GM12878 (cell line): ENCODE results near the gene SAYSD1.

ENCODE experiments used
- CREM ChIP-seq: IDR thresholded peaks from 2 replicates; pipeline ENCODE4 v1.6.1; 2014; ENCODE audit warnings: antibody characterized with exemption, low read depth
- EP300 ChIP-seq, 2 experiments: fragments of 150-350 bp in 1 of 2; IDR thresholded peaks; 2 replicates each; pipeline ENCODE4 v1.6.1; 2011 to 2012; ENCODE audit warnings: low read depth in 2 of 2, low read length in 2 of 2, borderline replicate concordance in 1 of 2, improper control_type of control experiment in 1 of 2, inconsistent platforms in 1 of 2; ENCODE audit not compliant: control insufficient read depth in 1 of 2
- HDAC6 ChIP-seq: fragments of 200-600 bp; sonication (generic); IDR thresholded peaks from one replicate; pipeline ENCODE4 v1.8.0; 2017; ENCODE audit warnings: antibody characterized with exemption; ENCODE audit not compliant: unreplicated experiment
- MEF2A ChIP-seq: IDR thresholded peaks from 2 replicates; pipeline ENCODE4 v1.6.1; 2011; ENCODE audit warnings: low read depth, mild to moderate bottlenecking, low read length, moderate library complexity; ENCODE audit not compliant: insufficient read depth
- MTA3 ChIP-seq: IDR thresholded peaks from 2 replicates; pipeline ENCODE4 v1.6.1; 2012; ENCODE audit warnings: low read length, inconsistent platforms, borderline replicate concordance
- PML ChIP-seq: IDR thresholded peaks from 2 replicates; pipeline ENCODE4 v1.6.1; 2012; ENCODE audit warnings: low read length, inconsistent platforms
- POLR2A ChIP-seq: IDR thresholded peaks from 2 replicates; pipeline ENCODE4 v1.6.1; 2011; ENCODE audit warnings: low read depth, mild to moderate bottlenecking, low read length
- SMC3 ChIP-seq: IDR thresholded peaks from 2 replicates; pipeline ENCODE4 v1.6.1; 2011; ENCODE audit warnings: low read length, improper control_type of control experiment, borderline replicate concordance
- TAF1 ChIP-seq: IDR thresholded peaks from 2 replicates; pipeline ENCODE4 v1.6.1; 2011; ENCODE audit warnings: mild to moderate bottlenecking, low read depth, low read length, borderline replicate concordance
- TCF12 ChIP-seq: IDR thresholded peaks from 2 replicates; pipeline ENCODE4 v1.6.1; 2011; ENCODE audit warnings: low read depth, mild to moderate bottlenecking, low read length
- ZNF274 ChIP-seq: IDR thresholded peaks from one replicate; pipeline ENCODE4 v1.8.0; 2011; ENCODE audit not compliant: insufficient read length, insufficient read depth
- ZNF384 ChIP-seq: IDR thresholded peaks from 2 replicates; pipeline ENCODE4 v1.6.1; 2012; ENCODE audit warnings: low read depth, mild to moderate bottlenecking, low read length, improper control_type of control experiment, borderline replicate concordance
- ZNF687 ChIP-seq: fragments of 450-650 bp; IDR thresholded peaks from 2 replicates; pipeline ENCODE4 v1.6.1; 2017; ENCODE audit warnings: mild to moderate bottlenecking, moderate library complexity
- TF ChIP-seq, protein P1 (sequence below), 3 experiments: IDR thresholded peaks in 2 of 3; conservative IDR thresholded peaks in 1 of 3; 2 replicates each; pipeline ENCODE4 v1.5.1; 2011; ENCODE audit warnings: low read depth in 3 of 3, low read length in 3 of 3, mild to moderate bottlenecking in 3 of 3, control low read depth in 2 of 3, moderate library complexity in 2 of 3, inconsistent platforms in 1 of 3, mixed read lengths in 1 of 3; ENCODE audit not compliant: control insufficient read depth in 2 of 3, insufficient read depth in 1 of 3; ENCODE audit errors: extremely low read depth in 1 of 3

DNA sequence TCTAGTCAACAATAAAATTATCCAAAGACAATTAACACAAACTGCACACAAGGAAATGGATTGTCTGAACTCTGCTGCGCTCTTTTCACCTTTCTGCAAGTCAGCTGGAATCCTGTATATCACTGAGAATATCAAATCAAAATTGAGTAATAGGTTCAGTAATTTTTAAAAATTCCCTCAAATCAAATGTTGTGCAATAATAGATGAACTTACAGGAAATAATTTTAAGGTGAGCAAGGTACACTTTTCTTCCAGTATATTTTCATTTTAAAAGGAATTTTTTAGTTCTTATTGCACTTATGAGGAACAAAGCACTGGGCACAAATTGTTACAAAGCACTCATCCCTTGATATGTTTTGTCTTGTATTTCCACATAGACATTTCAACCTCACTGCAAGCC lies 1.2 kb downstream of the SAYSD1 start:
- TF ChIP-seq HDAC6 (no peak), ZNF274 (no peak), TCF12 (no peak), TAF1 (no peak), MTA3 (no peak), PML (no peak), POLR2A (no peak), CREM (no peak), ZNF384 (no peak), SMC3 (no peak), ZNF687 (no peak), MEF2A (no peak), EP300 (IDR thresholded peaks at IDR 0.05; ENCODE audit: borderline replicate concordance in 1 of 2, control insufficient read depth in 1 of 2, low read depth in 2 of 2, low read length in 2 of 2) (no peak)
- TF ChIP-seq, protein P1, sequence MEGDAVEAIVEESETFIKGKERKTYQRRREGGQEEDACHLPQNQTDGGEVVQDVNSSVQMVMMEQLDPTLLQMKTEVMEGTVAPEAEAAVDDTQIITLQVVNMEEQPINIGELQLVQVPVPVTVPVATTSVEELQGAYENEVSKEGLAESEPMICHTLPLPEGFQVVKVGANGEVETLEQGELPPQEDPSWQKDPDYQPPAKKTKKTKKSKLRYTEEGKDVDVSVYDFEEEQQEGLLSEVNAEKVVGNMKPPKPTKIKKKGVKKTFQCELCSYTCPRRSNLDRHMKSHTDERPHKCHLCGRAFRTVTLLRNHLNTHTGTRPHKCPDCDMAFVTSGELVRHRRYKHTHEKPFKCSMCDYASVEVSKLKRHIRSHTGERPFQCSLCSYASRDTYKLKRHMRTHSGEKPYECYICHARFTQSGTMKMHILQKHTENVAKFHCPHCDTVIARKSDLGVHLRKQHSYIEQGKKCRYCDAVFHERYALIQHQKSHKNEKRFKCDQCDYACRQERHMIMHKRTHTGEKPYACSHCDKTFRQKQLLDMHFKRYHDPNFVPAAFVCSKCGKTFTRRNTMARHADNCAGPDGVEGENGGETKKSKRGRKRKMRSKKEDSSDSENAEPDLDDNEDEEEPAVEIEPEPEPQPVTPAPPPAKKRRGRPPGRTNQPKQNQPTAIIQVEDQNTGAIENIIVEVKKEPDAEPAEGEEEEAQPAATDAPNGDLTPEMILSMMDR (IDR thresholded peaks at IDR 0.05 in 2 of 3, conservative IDR thresholded peaks at IDR 0.05 in 1 of 3; ENCODE audit: control insufficient read depth in 2 of 3, extremely low read depth in 1 of 3, insufficient read depth in 1 of 3, low read depth in 3 of 3, low read length in 3 of 3): no peak
